Aorta (tissue), 5 donors: ENCODE measurements around the gene ASTN1. TPM values are rescaled to one million over a fixed set of nuclear protein-coding genes. Genes with fewer than 3 reads are reported as not detected.

ENCODE experiments used
- ATAC-seq: fragments of 200-7000 bp; cut with Tn5 transposase; one replicate; pipeline ENCODE4 v1.9.1; 2022; ENCODE audit warnings: moderate library complexity; ENCODE audit not compliant: low FRiP score
- DNase-seq, 2 donors: peaks; one replicate each; pipeline ENCODE4 v3.0.0-alpha.2; 2020
- H3K27ac ChIP-seq, 2 donors: one replicate each; pipeline ENCODE4 v1.5.1; 2013; ENCODE audit warnings: low read length in 2 of 2, mild to moderate bottlenecking in 2 of 2, moderate library complexity in 2 of 2, control low read depth in 1 of 2, inconsistent platforms in 1 of 2, low read depth in 1 of 2
- H3K27me3 ChIP-seq, 2 donors: one replicate each; pipeline ENCODE4 v1.6.1; 2013; ENCODE audit warnings: control low read depth in 1 of 2, low read length in 1 of 2, mild to moderate bottlenecking in 1 of 2, moderate library complexity in 1 of 2; ENCODE audit not compliant: insufficient read depth in 2 of 2, control insufficient read depth in 1 of 2
- H3K36me3 ChIP-seq, 2 donors: one replicate each; pipeline ENCODE4 v1.6.1; 2013; ENCODE audit warnings: control low read depth in 1 of 2, low read length in 1 of 2, mild to moderate bottlenecking in 1 of 2; ENCODE audit not compliant: insufficient read depth in 2 of 2, control insufficient read depth in 1 of 2
- H3K4me1 ChIP-seq, 2 donors: one replicate each; pipeline ENCODE4 v1.6.1; 2013; ENCODE audit warnings: low read length in 2 of 2, control low read depth in 1 of 2, mild to moderate bottlenecking in 1 of 2, moderate library complexity in 1 of 2; ENCODE audit not compliant: insufficient read depth in 2 of 2, control insufficient read depth in 1 of 2
- H3K4me3 ChIP-seq, 2 donors: one replicate each; pipeline ENCODE4 v1.5.1; 2013; ENCODE audit warnings: low read length in 2 of 2, control low read depth in 1 of 2, mild to moderate bottlenecking in 1 of 2
- H3K9me3 ChIP-seq: one replicate; pipeline ENCODE4 v1.6.1; 2013; ENCODE audit warnings: mild to moderate bottlenecking, low read length; ENCODE audit not compliant: control insufficient read depth
- WGBS, 2 donors: extraction: QIAGEN DNeasy Blood & Tissue Kit; methylation state at CpG; one replicate each; pipeline ENCODE4 v1.1.7; 2013; 5-methylcytosine and 5-hydroxymethylcytosine counted together
- intact Hi-C, 2 donors: fragments of 100-400 bp; cut with DNase I; formaldehyde crosslinking; loops; one replicate each; pipeline versions ENCODE4 v1.14.2 to v1.15.0; 2022
- polyA plus RNA-seq, 2 donors: library from polyadenylated mRNA; stranded (reverse); fragments of 200-250 nt; gene quantifications; one replicate each; pipeline ENCODE4 v1.2.3, GENCODE V29; 2013
- total RNA-seq, 2 donors: library from RNA; stranded (reverse); fragmentation: NEBNext Ultra II Directional; extraction: Animal tissue kit (Norgen Biotek cat#: 25700); gene quantifications; one replicate each; pipeline ENCODE4 v1.2.1, GENCODE V29; 2021
- donor health status: healthy with polysubstance abuse.
- donor health status: Bipolar disorder and iron deficiency.
- donor health status: DM: no; HTN: no; CAD: no.
- donor health status: DM: no; HTN: no; CAD: no.
- donor health status: DM: yes; HTN: yes; CAD: no.

ASTN1 gene
- total and polyA plus RNA-seq, 4 donors = 0.06 to 0.33 TPM; not detected in 2

DNA sequence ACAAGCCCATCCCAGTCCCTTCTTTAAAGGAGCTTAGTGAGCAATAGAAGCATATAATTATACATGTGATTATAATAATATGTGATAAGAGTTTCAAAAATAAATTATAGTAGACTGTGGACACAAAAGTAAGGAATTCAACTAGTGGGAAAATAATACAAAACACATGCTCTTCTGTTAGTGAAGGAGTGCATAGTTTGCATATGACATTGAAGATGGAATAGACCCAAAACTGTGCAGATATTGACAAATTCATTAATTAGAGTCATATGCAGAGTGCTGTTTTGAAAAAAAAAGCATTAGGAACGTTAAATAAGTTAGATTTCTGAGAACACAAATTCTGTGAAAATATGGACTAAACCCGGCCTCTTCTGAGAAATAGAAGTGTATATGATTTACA lies 278.8 kb downstream of the ASTN1 start:
- intact Hi-C loops = no loop called here
- H3K4me3 ChIP-seq = no peak overlapping the region
- WGBS, 2 donors = 67 to 88% methylated on average over 2 of the region's 2 CpGs

DNA sequence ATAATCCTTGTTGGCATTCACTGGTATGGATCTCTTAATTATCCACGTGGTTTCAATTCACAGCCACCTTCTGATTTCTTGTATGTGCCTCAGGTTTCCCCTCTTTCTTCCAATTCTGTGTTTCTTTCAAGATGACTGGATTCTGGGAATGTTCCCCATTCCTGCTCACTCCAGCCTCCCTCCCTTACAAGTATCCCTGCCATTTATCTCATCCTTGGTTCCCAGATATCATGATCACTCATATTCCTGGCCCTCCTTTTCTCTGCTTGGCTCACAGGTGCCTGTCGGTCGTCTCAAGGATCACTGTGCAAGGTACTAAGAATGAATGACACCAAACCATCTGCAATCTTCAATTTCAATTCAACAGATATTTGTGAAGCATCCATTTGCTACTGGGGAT lies 279.2 kb downstream of the ASTN1 start:
- Histone ChIP-seq H3K4me1 (peaks cover 0 to 3% of the 10 kb centered on the region in 2 donors), H3K4me3 (no peak overlapping the region), H3K36me3 (no peaks in the 10 kb centered on the region), H3K9me3 (no peaks in the 10 kb centered on the region), H3K27me3 (no peaks in the 10 kb centered on the region), H3K27ac (no peak overlapping the region)
- WGBS, 2 donors = 81 to 83% methylated on average over 3 of the region's 3 CpGs
- DNase-seq = no peak
- no peak for ATAC-seq
- intact Hi-C loops = no loop called here

More for the DNA sequence above, 278.8 kb downstream of the ASTN1 start:
- Histone ChIP-seq H3K27ac (no peak overlapping the region), H3K36me3 (no peaks in the 10 kb centered on the region), H3K27me3 (no peaks in the 10 kb centered on the region), H3K4me1 (peaks cover 0 to 3% of the 10 kb centered on the region in 2 donors), H3K9me3 (no peaks in the 10 kb centered on the region)
- DNase-seq (no peak), ATAC-seq (no peak)

DNA sequence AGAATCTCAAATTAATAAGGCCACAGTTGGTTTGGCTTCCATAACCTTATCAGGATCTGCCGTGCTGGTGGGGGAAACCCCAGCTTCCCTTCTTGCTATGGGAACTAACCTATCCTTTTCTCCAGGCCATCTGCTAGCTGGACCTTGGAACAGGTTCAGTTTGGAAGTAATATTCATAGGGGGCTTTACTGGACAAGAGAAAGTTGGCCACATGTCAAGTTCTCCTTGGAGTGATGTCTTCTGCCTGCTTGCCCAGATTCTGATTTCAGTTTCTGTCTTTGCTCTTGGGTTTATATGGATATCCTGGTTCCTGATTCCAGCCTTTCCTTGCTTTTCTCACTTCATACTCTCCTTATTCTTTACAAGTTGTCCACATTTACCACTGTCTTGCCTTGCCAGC lies 279.6 kb downstream of the ASTN1 start:
- H3K36me3 ChIP-seq = no peaks in the 10 kb centered on the region
- H3K4me1 ChIP-seq = peaks cover 0 to 3% of the 10 kb centered on the region in 2 donors
- intact Hi-C loops = loop anchor here in 1 of 2 donors (5.0 kb wide), 1 partner anchor 508 kb away; no protein-coding TSS in a partner anchor
- H3K27me3 ChIP-seq = no peaks in the 10 kb centered on the region
- no peaks in the 10 kb centered on the region for H3K9me3 ChIP-seq
- H3K27ac ChIP-seq = no peak overlapping the region
- ATAC-seq (no peak), DNase-seq (no peak)
- WGBS, 2 donors = 89 to 91% methylated on average over 1 of the region's 1 CpG
- no peak overlapping the region for H3K4me3 ChIP-seq

DNA sequence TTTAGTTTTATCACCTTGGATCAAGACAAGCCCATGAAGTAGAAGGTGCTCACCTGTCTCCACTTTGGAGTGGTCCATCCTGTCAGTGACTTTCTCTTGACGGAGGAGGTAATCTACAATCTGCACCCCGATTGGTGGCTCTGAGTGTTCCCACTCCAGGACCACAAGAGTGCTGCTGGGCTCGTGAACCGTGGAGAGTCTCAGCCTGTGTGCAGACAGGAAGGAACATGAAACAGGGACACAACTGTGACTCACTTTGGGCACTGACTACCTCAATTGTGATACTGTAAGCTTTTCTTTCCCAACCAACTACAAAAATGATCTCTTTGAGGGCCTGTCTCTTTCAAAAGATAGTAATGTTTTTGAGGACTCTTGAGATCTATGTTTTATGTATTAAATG lies 280.2 kb downstream of the ASTN1 start:
- ATAC-seq (no peak), DNase-seq (no peak)
- Histone ChIP-seq H3K4me3 (no peak overlapping the region), H3K36me3 (no peaks in the 10 kb centered on the region), H3K27me3 (no peaks in the 10 kb centered on the region), H3K27ac (no peak overlapping the region), H3K9me3 (no peaks in the 10 kb centered on the region), H3K4me1 (peaks cover 0 to 3% of the 10 kb centered on the region in 2 donors)
- intact Hi-C loops = loop anchor here in 1 of 2 donors (5.0 kb wide), 1 partner anchor 507 kb away; no protein-coding TSS in a partner anchor
- WGBS, 2 donors = 83 to 85% methylated on average over 4 of the region's 4 CpGs

DNA sequence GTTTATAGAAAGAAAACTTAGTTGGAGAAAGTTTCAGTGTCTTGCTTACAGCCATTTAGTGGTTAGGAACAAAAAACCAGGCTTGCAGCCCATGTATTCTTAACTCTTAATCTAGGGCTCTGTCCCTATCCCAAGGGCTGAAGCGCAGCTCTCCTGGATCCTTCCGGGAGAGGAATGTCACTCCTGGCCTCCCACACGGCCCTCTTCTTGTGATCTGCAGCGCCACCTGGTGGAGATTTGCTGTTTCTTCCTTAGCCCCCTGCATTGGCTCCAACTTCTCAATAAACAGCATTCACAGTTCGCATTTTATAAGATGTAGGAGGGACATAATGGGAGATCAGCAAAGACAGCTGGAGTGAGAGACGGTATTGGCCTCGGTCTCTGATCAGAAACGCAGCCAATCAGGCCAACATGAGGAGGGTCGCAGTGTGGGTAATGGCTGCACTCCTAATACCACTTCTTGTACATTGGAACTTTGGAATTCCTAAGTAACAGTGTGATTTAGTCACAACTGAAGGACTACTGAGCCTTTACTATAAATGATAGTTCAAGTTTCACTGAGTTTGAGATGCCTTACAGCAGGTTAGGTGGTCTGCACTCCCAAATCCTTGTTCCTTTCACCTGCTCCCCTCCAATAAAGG lies 283.4 kb downstream of the ASTN1 start:
- no peak overlapping the region for H3K4me3 ChIP-seq
- no peaks in the 10 kb centered on the region for H3K27me3 ChIP-seq
- no peak overlapping the region for H3K27ac ChIP-seq
- H3K4me1 ChIP-seq = peaks cover 0 to 2% of the 10 kb centered on the region in 2 donors
- peak; percentile 69 to 91 for DNase-seq
- no peaks in the 10 kb centered on the region for H3K36me3 ChIP-seq
- intact Hi-C loops = loop anchor here (2.0 to 5.0 kb wide), 2 partner anchors 504 to 506 kb away; no protein-coding TSS in a partner anchor
- 15% methylated on average over 9 of the region's 9 CpGs for WGBS, 2 donors
- H3K9me3 ChIP-seq = no peaks in the 10 kb centered on the region
- ATAC-seq = peak; percentile 74

DNA sequence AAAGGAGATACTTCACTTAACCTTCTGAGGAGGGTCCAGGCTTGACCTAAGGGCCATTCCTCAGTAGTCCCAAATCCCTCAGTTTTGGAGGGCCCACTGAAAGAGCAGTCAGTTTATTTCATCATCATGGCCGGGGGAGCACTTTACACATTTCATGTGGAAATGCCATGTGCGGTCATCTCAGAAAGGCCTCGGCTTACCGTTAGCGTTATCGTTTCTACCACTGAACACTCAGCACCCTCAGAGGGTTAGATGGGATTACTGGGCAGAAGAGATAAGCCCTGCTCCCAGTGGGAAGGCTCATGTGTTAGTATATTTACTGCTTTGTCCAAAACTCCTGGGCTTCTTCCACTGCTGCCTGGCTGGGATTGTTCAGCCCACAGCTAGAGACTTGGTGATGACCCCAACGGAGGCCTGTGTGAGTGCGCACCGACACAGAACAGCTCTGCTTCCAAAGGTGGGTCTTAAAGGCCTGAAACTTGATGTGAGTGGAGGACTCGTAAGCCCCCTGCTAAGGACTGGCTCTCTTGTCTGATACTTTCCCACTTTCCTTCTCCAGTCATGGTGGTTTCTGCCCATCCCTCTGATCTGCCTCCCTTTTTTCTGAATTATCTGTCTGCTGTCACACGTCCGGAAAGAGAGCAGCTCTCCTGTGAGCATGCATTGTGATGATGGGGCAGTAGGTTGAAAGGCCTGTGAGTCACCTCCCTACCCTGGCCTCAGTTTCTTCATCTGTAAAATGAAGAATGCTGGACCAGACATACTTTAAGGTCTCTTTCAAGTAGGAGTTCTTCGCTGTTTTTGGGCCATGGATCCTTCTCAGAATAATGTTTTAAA lies 284.5 kb downstream of the ASTN1 start:
- DNase-seq (no peak), ATAC-seq (no peak)
- H3K4me1 ChIP-seq = peaks cover 0 to 2% of the 10 kb centered on the region in 2 donors
- H3K27ac ChIP-seq = no peak overlapping the region
- H3K4me3 ChIP-seq = no peak overlapping the region
- no peaks in the 10 kb centered on the region for H3K27me3 ChIP-seq
- no peaks in the 10 kb centered on the region for H3K9me3 ChIP-seq
- H3K36me3 ChIP-seq = no peaks in the 10 kb centered on the region
- intact Hi-C loops = loop anchor here (2.0 to 5.0 kb wide), 2 partner anchors 503 to 505 kb away; no protein-coding TSS in a partner anchor
- 96 to 97% methylated on average over 13 of the region's 13 CpGs for WGBS, 2 donors

DNA sequence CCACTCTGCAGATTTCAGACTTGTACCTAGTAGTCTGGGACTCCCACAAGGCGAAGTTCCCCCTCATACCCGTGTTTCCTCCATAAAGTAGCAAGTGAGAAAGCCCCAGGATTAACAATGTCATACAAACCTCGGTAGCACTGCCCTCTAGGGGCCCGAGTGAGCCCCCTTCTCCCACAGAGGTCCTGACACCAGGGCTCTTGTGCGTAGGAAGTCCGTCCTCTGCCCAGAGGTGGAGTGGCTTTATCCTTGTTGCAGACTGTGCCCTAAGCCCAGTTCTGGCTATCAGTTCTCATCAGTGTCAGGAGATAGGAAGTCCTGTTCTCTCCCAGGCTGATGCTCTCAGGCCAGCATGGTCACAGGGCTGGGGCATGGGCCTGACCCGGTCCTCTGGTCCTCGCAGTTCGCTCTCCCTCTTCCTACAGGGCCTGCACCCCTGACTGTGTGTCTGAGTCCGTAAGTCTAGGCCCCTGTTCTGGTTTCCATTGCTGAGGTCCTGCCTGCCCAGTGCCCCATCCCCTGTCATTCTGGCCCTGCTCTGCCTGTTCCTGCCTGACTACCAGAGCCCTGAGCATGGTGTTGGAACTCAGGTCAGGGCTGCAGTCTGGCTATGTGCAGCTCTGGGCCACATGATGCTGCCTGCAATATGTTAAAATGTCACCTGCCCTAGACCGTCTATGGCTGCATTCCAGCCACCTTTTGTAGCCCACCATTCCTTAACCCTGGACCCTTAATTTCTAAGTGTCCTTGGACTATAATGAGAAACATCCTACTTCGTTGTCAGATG lies 285.6 kb downstream of the ASTN1 start:
- DNase-seq = no peak
- H3K9me3 ChIP-seq = no peaks in the 10 kb centered on the region
- H3K27me3 ChIP-seq = no peaks in the 10 kb centered on the region
- H3K27ac ChIP-seq = no peak overlapping the region
- WGBS, 2 donors = 88 to 90% methylated on average over 12 of the region's 12 CpGs
- peaks cover 0 to 2% of the 10 kb centered on the region in 2 donors for H3K4me1 ChIP-seq
- H3K36me3 ChIP-seq = no peaks in the 10 kb centered on the region
- no peak overlapping the region for H3K4me3 ChIP-seq
- intact Hi-C loops = no loop called here
- no peak for ATAC-seq

DNA sequence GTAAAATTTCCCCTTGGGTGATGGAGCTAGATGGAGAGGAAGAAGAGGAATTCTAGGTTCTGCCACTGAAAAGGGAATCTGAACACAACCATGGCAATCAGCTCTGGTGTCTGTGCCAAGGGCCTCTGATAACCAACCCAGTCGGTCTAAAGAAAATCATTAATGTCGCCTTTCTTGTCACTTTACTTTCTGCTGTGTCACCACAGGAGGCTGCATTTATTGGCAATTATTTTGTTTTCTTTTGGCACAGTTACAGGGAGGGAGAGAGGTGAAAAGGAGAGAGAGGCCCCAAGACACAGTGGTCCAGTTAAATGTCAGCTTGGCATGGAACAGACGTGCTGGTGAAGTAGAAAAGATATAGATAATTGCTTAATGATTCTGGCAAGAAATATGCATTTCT lies 287.0 kb downstream of the ASTN1 start:
- no peak overlapping the region for H3K4me3 ChIP-seq
- intact Hi-C loops = no loop called here
- H3K27me3 ChIP-seq = no peaks in the 10 kb centered on the region
- DNase-seq = no peak
- no peak for ATAC-seq
- peaks cover 0 to 2% of the 10 kb centered on the region in 2 donors for H3K4me1 ChIP-seq
- H3K9me3 ChIP-seq = no peaks in the 10 kb centered on the region
- H3K27ac ChIP-seq = no peak overlapping the region
- no peaks in the 10 kb centered on the region for H3K36me3 ChIP-seq
- 11 to 15% methylated on average over 3 of the region's 3 CpGs for WGBS, 2 donors
